ENCODE measurements around the gene LPIN1. TPM values are rescaled to one million over a fixed set of nuclear protein-coding genes. Genes with fewer than 3 reads are reported as not detected.
A peak's percentile ranks its signal among the peaks of the same experiment; 100 is the strongest.

The LPIN1 gene
- total and polyA plus RNA-seq, 2 donors (not counting 1 experiment from before 2014, with no cell fraction given), result 36.3 to 99.1 TPM

GRCh38 chr2:11866358-11867335, 120.2 kb downstream of the LPIN1 start:
- no peaks in the 10 kb centered on the region for H3K27me3 ChIP-seq (replicated peaks in 1 of 4; ENCODE audit: control extremely low read depth in 1 of 4, control insufficient read depth in 3 of 4, insufficient read depth in 4 of 4, low read length in 3 of 4)
- H3K4me1 ChIP-seq (ENCODE audit: control insufficient read depth in 2 of 2, insufficient read depth in 2 of 2, low read length in 2 of 2), result peaks cover 58 to 66% of the 10 kb centered on the region in 2 donors
- Mint-ChIP-seq H3K4me1 (peaks cover 71% of the 10 kb centered on the region), H3K27me3 (no peaks in the 10 kb centered on the region), H3K9me3 (ENCODE audit: insufficient read depth) (no peaks in the 10 kb centered on the region), H3K4me3 (peak overlapping the region; percentile 30), H3K27ac (peak overlapping the region; percentile 27)
- H3K4me3 ChIP-seq (ENCODE audit: control extremely low read depth in 1 of 5, extremely low read depth in 1 of 5, insufficient read depth in 1 of 5, low read depth in 2 of 5, low read length in 4 of 5), result no peak overlapping the region
- no peaks in the 10 kb centered on the region for H3K79me2 ChIP-seq (ENCODE audit: control insufficient read depth, insufficient read depth, low read length)
- no peak overlapping the region for H3K9ac ChIP-seq (ENCODE audit: low read length)
- H3K4me2 ChIP-seq (replicated peaks; ENCODE audit: low read depth, low read length, poor library complexity, severe bottlenecking), result peak overlapping the region; percentile 68
- no peaks in the 10 kb centered on the region for H4K20me1 ChIP-seq (ENCODE audit: control insufficient read depth, insufficient read depth, low read length, poor library complexity, severe bottlenecking)
- H3K9me3 ChIP-seq (ENCODE audit: control extremely low read depth in 1 of 3, control insufficient read depth in 2 of 3, insufficient read depth in 1 of 3, low read length in 2 of 3), result peaks cover 0 to 3% (median 0%) of the 10 kb centered on the region in 3 donors
- peak overlapping the region in 1 of 2 donors; percentile 56 for H3K27ac ChIP-seq (ENCODE audit: low read length in 2 of 2)
- DNase-seq (peak; percentile 70), ATAC-seq (ENCODE audit: low read depth) (peak; percentile 50)
- H3K36me3 ChIP-seq (replicated peaks in 1 of 2; ENCODE audit: control extremely low read depth in 1 of 2, control insufficient read depth in 1 of 2, extremely low read depth in 1 of 2, insufficient read depth in 2 of 2, low read length in 1 of 2), result no peaks in the 10 kb centered on the region
- ChIA-PET POLR2A (no interaction called here), CTCF (interaction anchor here (0.7 to 5.8 kb wide), 6 partner anchors 11 to 1141 kb away, joined by 3 to 56 read pairs (median 4); partner anchors contain the start of gene TRIB2)
- TF ChIP-seq EZH2 (IDR thresholded peaks at IDR 0.05; ENCODE audit: borderline replicate concordance, insufficient read depth, low read depth, low read length, poor library complexity, severe bottlenecking), result no peak
- TF ChIP-seq CTCF (IDR thresholded peaks at IDR 0.05), result no peak
- intact Hi-C loops (cut with micrococcal nuclease), result loop anchor here (10.0 kb wide), 1 partner anchor 698 kb away; no protein-coding TSS in a partner anchor
- peak overlapping the region; percentile 21 for H2AFZ ChIP-seq (ENCODE audit: insufficient read depth, low read depth, low read length, poor library complexity, severe bottlenecking)
- 75% methylated on average over 6 of the region's 12 CpGs for WGBS (ENCODE audit: insufficient coverage)

Data from B cell (primary cell).